IPS-NIHi11 (cell line): ENCODE results near the gene FYTTD1.
"Not testable (repeated sequence)": the region's sequence is repeated elsewhere in the genome, so short reads cannot be mapped to it uniquely, and the experiment has no call there.

Source experiments
- DNase-seq: peaks from one replicate; pipeline ENCODE4 v3.0.0; 2012; ENCODE audit warnings: mixed read lengths, low spot score

The FYTTD1 gene

DNA sequence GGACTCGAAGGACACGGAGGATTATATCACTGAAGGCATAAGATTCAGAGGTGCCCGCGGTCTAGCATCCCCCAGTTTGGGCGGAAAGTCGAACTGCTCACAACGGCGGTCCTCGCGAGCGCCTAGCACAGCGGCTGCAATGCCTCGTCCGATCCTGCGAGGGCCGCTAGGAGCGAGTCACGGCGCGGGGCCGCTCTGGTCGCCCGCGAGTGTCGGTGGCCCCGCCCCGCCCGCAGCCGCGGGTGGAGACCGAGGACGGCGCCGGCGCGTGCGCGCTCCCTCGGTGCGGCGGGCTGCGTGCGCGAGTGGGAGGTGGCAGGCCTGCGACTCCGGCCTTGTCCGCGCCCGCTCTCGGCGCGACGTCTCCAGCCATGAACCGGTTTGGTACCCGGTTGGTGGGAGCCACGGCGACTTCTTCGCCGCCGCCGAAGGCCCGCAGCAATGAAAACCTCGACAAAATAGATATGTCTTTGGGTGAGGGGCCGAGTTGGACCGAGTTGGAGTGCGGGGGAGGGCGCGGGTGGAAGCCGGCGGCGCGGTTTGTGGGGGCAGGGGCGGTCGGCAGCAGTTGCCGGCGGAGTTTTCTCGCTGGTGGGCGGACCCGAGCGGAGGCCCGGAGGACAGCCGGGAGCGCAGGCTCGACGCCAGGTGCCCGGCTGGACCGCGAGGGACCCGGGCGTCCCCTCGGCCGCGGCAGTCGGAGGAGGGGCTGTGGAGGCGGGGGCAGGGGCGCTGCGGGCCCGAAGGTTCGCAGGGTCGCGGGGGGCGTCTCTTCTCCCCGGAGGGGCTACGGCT, at the start of gene FYTTD1:
Gene FYTTD1 (plus strand): TSS at position 283 of the 795 bp plus-strand sequence. CDS start 89 bp downstream, at position 372.
- peak; percentile 88 for DNase-seq

DNA sequence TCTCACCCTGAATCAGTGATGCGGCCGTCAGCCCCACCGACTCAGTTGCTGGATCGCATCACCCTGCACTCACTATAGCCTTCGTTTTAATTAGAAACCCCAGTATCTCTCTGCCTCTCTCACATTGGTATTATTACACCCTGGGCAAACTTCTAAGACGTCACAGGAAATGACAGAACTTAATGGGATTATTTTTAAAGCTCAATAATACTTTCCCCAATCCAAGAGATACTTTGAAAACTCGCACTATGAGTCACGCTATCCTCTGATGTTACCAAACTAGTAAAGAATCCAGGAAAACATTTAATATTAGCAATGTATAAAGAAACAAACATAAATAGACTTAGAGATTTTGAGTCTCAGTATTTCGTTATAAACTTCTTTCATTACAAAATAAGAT, 49.6 kb upstream of the FYTTD1 start:
- no peak for DNase-seq

DNA sequence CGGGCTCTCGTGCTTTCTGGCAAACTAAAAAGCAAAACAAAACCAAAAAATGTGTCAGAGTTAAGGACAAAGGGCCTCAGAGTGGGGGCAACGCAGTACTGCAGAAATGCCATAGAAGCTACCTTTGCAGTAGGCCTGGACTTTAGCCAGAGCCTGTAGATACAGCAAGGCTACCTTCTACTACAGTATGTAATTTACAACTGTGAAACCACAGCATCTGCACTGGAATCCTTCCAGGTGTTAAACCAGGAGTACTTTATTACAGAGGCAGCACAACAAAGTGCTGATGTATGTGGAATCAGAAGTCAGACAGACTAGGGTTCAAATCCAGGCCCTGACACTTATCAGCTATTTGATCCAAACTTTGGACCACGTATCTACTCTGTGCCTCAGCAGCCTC, 47.8 kb upstream of the FYTTD1 start:
- DNase-seq = no peak

DNA sequence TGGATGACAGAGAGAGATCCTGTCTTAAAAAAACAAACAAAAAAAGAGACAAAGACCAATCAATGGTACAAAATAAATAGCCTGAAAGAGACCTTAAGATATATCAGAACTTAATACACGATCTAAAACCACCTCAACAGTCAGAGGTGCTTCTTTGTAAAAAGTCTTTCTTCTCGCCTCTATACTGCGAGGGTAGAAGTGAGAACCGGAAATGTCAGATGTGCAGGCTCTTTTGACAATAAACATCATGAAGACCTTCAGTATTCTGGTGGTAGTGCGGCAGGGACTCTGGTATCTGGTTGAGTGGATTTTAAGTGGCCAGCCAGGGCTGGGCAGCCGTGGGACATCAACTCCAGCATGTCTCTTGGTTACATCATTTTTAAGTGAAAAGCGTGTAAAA, 43.0 kb upstream of the FYTTD1 start:
- no peak for DNase-seq

DNA sequence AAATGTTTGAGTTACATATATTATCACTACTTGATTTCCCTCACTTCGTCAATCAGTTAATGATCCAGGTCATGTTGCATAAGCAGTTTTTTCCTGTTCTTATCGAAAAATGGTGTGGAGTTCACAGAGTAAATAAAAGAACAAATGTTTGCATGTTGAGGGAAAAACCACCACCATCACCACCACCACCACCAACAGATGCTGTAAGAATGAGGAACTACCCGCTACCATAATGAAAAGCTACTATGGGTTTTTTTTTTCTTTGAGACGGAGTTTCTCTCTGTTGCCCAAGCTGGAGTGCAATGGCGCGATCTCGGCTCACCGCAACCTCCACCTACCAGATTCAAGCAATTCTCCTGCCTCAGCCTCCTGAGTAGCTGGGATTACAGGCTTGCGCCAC, 40.5 kb upstream of the FYTTD1 start:
- no peak for DNase-seq

DNA sequence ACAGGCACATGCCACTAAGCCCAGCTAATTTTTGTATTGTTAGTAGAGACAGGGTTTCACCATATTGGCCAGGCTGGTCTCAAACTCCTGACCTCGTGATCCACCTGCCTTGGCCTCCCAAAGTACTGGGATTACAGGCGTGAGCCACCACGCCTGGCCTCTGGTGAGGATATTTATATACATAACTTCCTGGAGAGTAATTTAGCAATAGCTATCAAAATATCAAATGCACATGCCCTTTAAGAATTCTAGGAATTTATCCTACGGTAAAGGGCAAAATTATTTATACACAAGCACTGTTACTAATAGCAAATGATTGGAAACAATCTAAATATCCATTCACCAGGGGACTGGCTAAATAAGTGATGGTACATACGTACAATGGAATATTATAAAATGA, 38.7 kb upstream of the FYTTD1 start:
- not testable (repeated sequence) for DNase-seq

GRCh38 chr3:197711973-197712707, 37.5 kb upstream of the FYTTD1 start:
- DNase-seq = peak; percentile 71

DNA sequence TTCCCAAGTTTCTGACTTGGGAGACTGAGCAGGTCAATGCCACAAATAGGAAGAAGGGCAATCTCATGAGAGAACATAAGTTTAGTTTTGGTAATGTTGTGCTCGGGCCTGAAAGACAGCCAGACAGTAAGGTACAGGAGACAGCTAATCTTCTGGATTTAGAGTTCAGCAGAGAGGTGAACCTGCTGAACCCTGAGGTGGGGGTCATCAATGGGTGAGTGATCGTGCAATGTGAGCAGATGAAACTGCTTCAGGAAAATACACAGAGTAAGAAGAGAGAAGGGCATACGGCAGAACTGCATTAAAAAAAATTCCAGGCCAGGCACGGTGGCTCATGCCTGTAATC, 36.2 kb upstream of the FYTTD1 start:
- no peak for DNase-seq

GRCh38 chr3:197714251-197714650, 35.4 kb upstream of the FYTTD1 start:
- DNase-seq = no peak

DNA sequence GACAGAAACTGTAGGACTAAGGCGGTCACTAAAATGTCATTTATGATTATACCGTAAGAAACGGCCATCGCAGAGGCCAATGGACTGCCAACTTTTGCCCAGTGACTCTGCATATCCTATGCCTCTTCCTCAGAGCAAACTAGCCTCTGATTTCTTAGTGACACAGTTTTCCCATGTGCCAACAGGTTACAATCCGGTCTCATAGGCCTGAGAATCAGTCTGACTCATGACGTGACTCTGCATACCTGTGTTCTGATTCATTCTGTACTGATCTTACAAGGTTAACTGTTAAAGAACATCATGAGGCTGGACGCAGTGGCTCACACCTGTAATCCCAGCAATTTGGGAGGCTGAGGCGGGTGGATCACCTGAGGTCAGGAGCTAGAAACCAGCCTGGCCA, 30.8 kb upstream of the FYTTD1 start:
- DNase-seq = peak; percentile 36

- no peak for DNase-seq
Measured at GRCh38 chr3:197720694-197721093, 29.0 kb upstream of the FYTTD1 start.

DNA sequence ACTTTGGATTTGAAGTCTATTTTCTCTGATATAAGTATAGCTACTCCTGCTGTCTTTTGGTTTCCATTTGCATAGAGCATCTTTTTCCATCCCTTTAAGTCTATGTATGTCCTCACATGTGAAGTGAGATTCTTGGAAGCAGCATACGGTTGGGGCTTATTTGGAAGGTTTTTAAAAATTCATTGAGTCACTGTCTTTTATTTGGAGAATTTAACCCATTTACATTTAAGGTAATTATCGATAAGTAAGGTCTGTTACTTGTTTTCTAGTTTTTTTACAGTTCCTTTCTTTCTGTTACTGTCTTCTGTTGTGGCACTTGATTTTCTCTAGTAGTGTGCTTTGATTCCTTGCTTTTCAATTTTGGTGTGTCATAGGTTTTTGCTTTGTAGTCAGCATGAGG, 26.9 kb upstream of the FYTTD1 start:
- DNase-seq = no peak

- not testable (repeated sequence) for DNase-seq
Measured at GRCh38 chr3:197727878-197728277, 21.8 kb upstream of the FYTTD1 start.

DNA sequence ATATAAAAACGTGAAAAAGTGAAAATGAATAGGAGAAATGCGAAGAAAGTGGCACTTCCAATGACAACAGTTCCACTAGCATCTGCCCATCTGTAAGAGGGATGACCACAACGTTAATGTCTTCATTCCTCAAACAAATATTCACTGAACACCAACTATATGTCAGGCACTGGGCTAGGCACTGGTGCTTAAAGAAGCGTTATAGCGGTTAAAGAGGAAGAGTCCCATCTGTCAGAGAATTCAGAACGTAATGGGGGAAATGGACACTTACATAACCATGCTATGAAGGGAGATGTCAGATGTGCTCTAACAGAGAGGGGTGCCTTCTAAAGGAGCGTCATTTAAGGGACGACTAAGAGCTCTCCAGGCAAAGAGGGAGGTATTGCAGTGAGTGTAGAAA, 21.2 kb upstream of the FYTTD1 start:
- DNase-seq = no peak

- no peak for DNase-seq
Measured at GRCh38 chr3:197730200-197730599, 19.5 kb upstream of the FYTTD1 start.

DNA sequence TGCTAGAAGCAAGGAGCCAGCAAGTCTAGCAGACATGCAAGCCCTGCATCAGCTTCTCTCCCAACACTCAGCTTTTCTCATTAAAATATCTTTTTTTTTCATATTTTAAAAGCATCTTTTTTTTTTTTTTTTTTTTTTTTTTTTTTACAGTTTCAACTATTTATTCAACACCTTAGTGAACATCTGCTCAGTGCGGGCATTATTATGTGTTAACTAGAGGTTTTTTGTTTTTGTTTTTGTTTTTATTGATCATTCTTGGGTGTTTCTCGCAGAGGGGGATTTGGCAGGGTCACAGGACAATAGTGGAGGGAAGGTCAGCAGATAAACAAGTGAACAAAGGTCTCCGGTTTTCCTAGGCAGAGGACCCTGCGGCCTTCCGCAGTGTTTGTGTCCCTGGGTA, 18.9 kb upstream of the FYTTD1 start:
- not testable (repeated sequence) for DNase-seq

DNA sequence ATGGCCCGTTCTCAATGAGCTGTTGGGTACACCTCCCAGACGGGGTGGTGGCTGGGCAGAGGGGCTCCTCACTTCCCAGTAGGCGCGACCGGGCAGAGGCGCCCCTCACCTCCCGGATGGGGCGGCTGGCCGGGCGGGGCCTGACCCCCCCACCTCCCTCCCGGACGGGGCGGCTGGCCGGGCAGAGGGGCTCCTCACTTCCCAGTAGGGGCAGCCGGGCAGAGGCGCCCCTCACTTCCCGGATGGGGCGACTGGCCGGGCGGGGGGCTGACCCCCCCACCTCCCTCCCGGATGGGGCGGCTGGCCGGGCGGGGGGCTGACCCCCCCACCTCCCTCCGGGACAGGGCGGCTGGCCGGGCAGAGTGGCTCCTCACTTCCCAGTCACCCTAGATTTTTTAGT, 18.2 kb upstream of the FYTTD1 start:
- DNase-seq = not testable (repeated sequence)

GRCh38 chr3:197733042-197733441, 16.6 kb upstream of the FYTTD1 start:
- no peak for DNase-seq

DNA sequence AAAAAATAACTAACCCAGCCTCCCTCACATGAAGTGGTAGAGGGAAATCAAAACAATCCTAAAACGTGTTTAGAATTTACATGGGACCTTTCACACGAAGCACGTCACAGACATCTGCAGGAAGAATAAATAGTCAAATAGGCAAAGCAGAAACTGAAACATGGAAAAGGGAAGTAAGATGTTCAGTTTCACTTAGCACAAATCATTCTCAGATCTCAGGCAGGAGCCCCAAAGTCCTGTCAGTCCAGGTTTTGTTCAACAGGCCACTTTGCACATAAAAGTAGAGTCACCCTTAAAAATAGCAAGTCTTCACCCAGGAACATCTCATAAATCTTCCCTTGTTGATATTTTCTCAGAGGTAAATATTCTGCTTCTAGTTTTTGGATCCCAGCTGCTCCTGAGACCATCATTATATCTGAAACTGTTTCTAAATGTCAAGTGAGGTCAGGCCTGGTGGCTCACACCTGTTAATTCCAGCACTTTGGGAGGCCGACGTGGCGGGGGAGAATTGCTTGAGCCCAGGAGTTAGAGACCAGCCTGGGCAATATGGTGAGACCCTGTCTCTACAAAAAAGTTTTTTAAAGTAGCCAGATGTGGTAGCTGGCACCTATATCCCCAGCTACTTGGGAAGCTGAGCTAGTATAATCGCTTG, 14.9 kb upstream of the FYTTD1 start:
- DNase-seq = no peak

DNA sequence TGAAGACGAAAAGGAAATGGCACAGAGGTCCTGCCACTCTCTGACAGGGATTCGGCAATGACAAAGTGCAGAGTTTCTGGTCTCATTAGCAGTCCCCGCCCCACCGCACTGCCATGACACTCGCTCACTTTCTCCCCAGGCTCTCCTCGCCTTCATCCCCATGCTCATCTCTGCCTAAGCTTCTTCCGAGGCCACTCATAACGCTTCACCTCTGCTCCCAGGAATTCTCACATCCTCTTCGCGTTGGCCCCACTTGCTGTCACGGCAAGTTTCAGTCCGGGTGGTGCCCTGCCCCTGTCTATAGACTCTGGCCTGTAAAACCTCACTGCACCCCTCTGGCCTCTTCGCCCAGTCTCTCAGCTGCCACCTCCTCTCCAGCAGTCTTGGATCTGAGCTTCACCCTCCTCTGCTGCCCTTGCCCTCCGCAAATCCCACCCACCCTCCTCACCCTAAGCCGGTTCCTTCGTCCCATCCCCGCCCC, 13.6 kb upstream of the FYTTD1 start:
- DNase-seq = peak; percentile 43

DNA sequence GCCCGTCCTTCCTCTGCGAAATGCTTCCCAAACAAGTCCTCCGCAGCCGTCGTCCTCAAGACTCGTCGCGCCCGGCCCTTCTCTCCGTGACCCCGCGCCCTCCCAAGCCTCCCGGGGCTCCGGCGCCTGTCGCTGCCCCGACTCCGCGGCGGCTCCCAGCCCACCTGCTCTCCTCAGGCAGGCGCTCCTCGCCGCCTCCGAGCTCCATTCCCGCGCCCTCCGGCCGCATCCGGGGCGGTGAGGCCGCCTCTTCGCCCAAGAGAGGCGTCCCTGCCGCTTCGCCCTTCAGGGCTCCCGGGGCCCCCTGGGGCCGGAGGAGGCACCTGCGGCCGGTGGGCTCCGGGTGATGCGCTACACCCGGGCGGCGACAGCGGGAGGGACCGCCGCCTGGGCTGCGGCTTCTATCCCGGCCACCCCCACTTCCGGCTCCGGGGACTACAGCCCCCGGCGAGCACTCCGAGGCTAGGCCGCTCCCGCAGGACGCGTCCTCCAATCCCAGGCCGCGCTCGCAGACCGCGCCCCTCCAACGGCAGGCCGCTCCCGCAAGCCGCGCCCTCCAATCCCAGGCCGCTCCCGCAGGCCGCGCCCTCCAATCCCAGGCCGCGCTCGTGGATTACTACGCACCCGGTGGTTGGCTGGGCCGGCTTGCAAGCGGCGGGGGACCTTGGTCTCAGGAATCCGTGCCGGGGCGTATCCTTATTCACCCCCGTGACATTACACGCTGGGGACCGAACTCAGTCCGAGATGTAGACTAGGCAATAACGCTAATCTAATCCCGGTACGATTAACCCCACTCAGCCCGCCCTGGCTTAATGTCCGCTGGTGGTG, 13.0 kb upstream of the FYTTD1 start, which contains the start of gene RUBCN:
Gene RUBCN (minus strand): TSS at position 414 of the 828 bp plus-strand sequence. CDS start 185 bp downstream, at position 229.
- peak; percentile 99 for DNase-seq

DNA sequence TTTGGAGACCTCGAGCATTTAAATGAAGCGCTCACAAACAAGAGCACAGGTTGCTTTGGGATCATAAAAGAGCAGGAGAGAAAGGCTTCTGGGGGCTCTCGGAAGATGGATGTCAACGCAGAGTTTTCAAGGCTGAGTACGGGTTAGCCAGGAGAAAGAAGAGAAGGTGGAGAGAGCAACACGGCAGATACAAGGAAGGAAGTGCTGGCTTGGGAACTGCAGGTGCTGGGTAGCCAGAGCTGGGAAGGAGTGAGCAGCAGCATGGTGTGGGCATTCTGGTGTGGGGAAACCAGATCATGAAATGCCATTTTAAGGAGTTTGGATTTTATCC, 12.4 kb upstream of the FYTTD1 start:
- no peak for DNase-seq
